Caco-2 (cell line): ENCODE measurements around the gene IL17F. TPM values are rescaled to one million over a fixed set of nuclear protein-coding genes. Genes with fewer than 3 reads are reported as not detected.

Source experiments
- BruUV-seq: library from RNA; stranded (reverse); fragments of 400-500 nt; replicated peaks from 2 replicates; lab custom pipeline; 2021; lab: Mats Ljungman, UMichigan
- CTCF ChIA-PET: fragments of 300-600 bp; sonication (Branson Sonifier 250); formaldehyde crosslinking; loops from one replicate; lab custom pipeline; 2022; ENCODE audit warnings: antibody characterized with exemption; lab: Charles Lee
- POLR2A ChIA-PET: fragments of 300-600 bp; sonication (Branson Sonifier 250); formaldehyde crosslinking; loops from one replicate; lab custom pipeline; 2022; ENCODE audit warnings: antibody characterized with exemption; lab: Charles Lee
- DNase-seq, 2 experiments: peaks; one replicate each; pipeline versions ENCODE4 v3.0.0 to v3.0.0-alpha.2; 2020 to 2022
- H3K27me3 ChIP-seq: replicated peaks from 2 replicates; pipeline ENCODE4 v1.6.0; 2011; ENCODE audit warnings: low read length; ENCODE audit not compliant: control insufficient read depth, insufficient read depth
- H3K36me3 ChIP-seq: 2 replicates; pipeline ENCODE4 v1.5.1; 2011; ENCODE audit warnings: low read length; ENCODE audit not compliant: control insufficient read depth, insufficient read depth
- H3K4me1 ChIP-seq: fragments of 250-450 bp; sonication (Bioruptor Pico); 2 replicates; pipeline ENCODE4 v1.5.1; 2020; ENCODE audit warnings: mild to moderate bottlenecking
- H3K4me3 ChIP-seq: 2 replicates; pipeline ENCODE4 v1.5.1; 2011; ENCODE audit warnings: low read depth, mild to moderate bottlenecking, control low read depth, low read length
- H3K9me3 ChIP-seq: fragments of 250-450 bp; sonication (Bioruptor Pico); 2 replicates; pipeline ENCODE4 v1.5.1; 2020; ENCODE audit warnings: mild to moderate bottlenecking, moderate library complexity
- H3K27ac Mint-ChIP-seq: one replicate; pipeline ENCODE4 v1.8.0; 2022; ENCODE audit warnings: mixed read lengths; ENCODE audit not compliant: unreplicated experiment
- H3K27me3 Mint-ChIP-seq: one replicate; pipeline ENCODE4 v1.8.0; 2022; ENCODE audit warnings: mixed read lengths; ENCODE audit not compliant: insufficient read depth, unreplicated experiment
- H3K36me3 Mint-ChIP-seq: one replicate; pipeline ENCODE4 v1.8.0; 2022; ENCODE audit warnings: mild to moderate bottlenecking, mixed read lengths; ENCODE audit not compliant: insufficient read depth, unreplicated experiment
- H3K4me1 Mint-ChIP-seq: one replicate; pipeline ENCODE4 v1.8.0; 2022; ENCODE audit warnings: low read depth, mixed read lengths; ENCODE audit not compliant: unreplicated experiment
- H3K4me3 Mint-ChIP-seq: one replicate; pipeline ENCODE4 v1.8.0; 2022; ENCODE audit warnings: mild to moderate bottlenecking, moderate library complexity, mixed read lengths; ENCODE audit not compliant: unreplicated experiment
- H3K9me3 Mint-ChIP-seq: one replicate; pipeline ENCODE4 v1.8.0; 2022; ENCODE audit warnings: mixed read lengths; ENCODE audit not compliant: unreplicated experiment
- CTCF ChIP-seq, 2 experiments: fragments of 200-600 bp in 1 of 2; IDR thresholded peaks; 1 replicate in 1 of 2; 2 replicates in 1 of 2; pipeline versions ENCODE4 v1.5.1 to v1.8.0; 2011 to 2022; ENCODE audit warnings: antibody characterized with exemption in 1 of 2, control low read depth in 1 of 2, inconsistent platforms in 1 of 2, low read depth in 1 of 2, low read length in 1 of 2, mild to moderate bottlenecking in 1 of 2, moderate library complexity in 1 of 2; ENCODE audit not compliant: insufficient read depth in 1 of 2, severe bottlenecking in 1 of 2, unreplicated experiment in 1 of 2
- intact Hi-C: fragments of 100-400 bp; cut with micrococcal nuclease; formaldehyde crosslinking; loops from one replicate; pipeline ENCODE4 v1.10.0; 2022; ENCODE audit not compliant: unreplicated experiment
- total RNA-seq: library from RNA; stranded (reverse); gene quantifications from 2 replicates; pipeline ENCODE4 v1.2.3, GENCODE V29; 2022

The IL17F gene
- total RNA-seq, 1 experiment from 2014 or later = not detected

- H3K36me3 ChIP-seq = no peaks in the 10 kb centered on the region
- no peak overlapping the region for H3K4me3 ChIP-seq
- no peak for DNase-seq
- peaks cover 4% of the 10 kb centered on the region for H3K27me3 Mint-ChIP-seq
- no peak overlapping the region for H3K27ac Mint-ChIP-seq
- H3K9me3 ChIP-seq = no peaks in the 10 kb centered on the region
- no peak overlapping the region for H3K4me3 Mint-ChIP-seq
- H3K4me1 ChIP-seq = no peaks in the 10 kb centered on the region
- H3K27me3 ChIP-seq = no peaks in the 10 kb centered on the region
- H3K36me3 Mint-ChIP-seq = no peaks in the 10 kb centered on the region
- intact Hi-C loops = no loop called here
- H3K4me1 Mint-ChIP-seq = no peaks in the 10 kb centered on the region
- CTCF ChIA-PET = interaction anchor here (2.1 kb wide), 1 partner anchor 70 kb away, joined by 11 read pairs; no protein-coding TSS in a partner anchor
- no TSS peak for BruUV-seq
- POLR2A ChIA-PET = no interaction called here
- H3K9me3 Mint-ChIP-seq = no peaks in the 10 kb centered on the region
- no peak for TF ChIP-seq CTCF (IDR thresholded peaks at IDR 0.05; ENCODE audit: insufficient read depth in 1 of 2, low read depth in 1 of 2, low read length in 1 of 2, severe bottlenecking in 1 of 2, unreplicated experiment in 1 of 2)
Observed at GRCh38 chr6:52233005-52233404, 11.3 kb downstream of the IL17F start.

DNA sequence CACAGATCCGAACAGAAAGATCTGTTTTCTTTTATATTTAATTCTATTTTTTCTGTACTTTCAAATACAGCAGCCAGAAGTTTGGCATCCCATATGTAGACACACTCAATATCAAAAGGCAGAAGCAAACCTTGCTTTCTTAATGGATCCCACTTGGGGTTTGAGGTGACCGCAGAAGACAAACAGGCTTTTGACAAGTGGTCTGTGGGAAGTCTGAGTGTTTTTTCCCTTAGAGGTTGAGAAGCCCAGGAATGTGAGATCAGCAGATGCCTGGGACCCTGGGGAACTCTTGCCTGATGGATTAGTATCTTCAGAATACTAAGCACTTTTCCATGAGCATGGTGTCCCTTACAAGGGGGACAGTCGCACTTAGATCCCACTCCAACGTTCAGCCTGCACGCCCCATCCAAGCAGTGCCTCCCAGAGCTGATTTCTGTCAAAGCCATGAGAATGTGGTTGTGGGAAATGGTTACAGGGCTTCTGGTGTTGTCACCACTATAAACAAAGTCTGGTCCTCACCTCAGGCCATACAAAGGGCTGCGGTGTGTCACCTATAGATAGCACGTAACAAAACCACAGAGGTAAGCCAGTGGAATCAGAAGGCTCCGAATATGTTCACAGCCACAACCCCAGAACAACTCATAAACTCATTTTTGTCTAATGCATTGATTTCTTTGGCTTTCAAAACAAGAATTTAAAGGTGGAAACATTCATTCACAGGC, 12.7 kb downstream of the IL17F start:
- ChIA-PET POLR2A (no interaction called here), CTCF (interaction anchor here (1.3 kb wide), 1 partner anchor 69 kb away, joined by 4 read pairs; no protein-coding TSS in a partner anchor)
- H3K4me3 ChIP-seq = no peak overlapping the region
- H3K27ac Mint-ChIP-seq = no peak overlapping the region
- no peak for DNase-seq
- no peaks in the 10 kb centered on the region for H3K4me1 Mint-ChIP-seq
- no peaks in the 10 kb centered on the region for H3K36me3 ChIP-seq
- no peak overlapping the region for H3K4me3 Mint-ChIP-seq
- intact Hi-C loops = no loop called here
- no peaks in the 10 kb centered on the region for H3K9me3 ChIP-seq
- H3K4me1 ChIP-seq = no peaks in the 10 kb centered on the region
- no peak for TF ChIP-seq CTCF (IDR thresholded peaks at IDR 0.05; ENCODE audit: insufficient read depth in 1 of 2, low read depth in 1 of 2, low read length in 1 of 2, severe bottlenecking in 1 of 2, unreplicated experiment in 1 of 2)
- no peaks in the 10 kb centered on the region for H3K27me3 ChIP-seq
- no peaks in the 10 kb centered on the region for H3K27me3 Mint-ChIP-seq
- no TSS peak for BruUV-seq
- H3K36me3 Mint-ChIP-seq = no peaks in the 10 kb centered on the region
- H3K9me3 Mint-ChIP-seq = no peaks in the 10 kb centered on the region

GRCh38 chr6:52230685-52231084, 13.6 kb downstream of the IL17F start:
- no peak for DNase-seq
- Histone ChIP-seq H3K9me3 (no peaks in the 10 kb centered on the region), H3K4me3 (no peak overlapping the region), H3K36me3 (no peaks in the 10 kb centered on the region), H3K4me1 (no peaks in the 10 kb centered on the region), H3K27me3 (no peaks in the 10 kb centered on the region)
- H3K4me3 Mint-ChIP-seq = no peak overlapping the region
- H3K9me3 Mint-ChIP-seq = no peaks in the 10 kb centered on the region
- no peak for TF ChIP-seq CTCF (IDR thresholded peaks at IDR 0.05; ENCODE audit: insufficient read depth in 1 of 2, low read depth in 1 of 2, low read length in 1 of 2, severe bottlenecking in 1 of 2, unreplicated experiment in 1 of 2)
- no peaks in the 10 kb centered on the region for H3K4me1 Mint-ChIP-seq
- ChIA-PET CTCF (interaction anchor here (1.3 kb wide), 1 partner anchor 68 kb away, joined by 4 read pairs; no protein-coding TSS in a partner anchor), POLR2A (no interaction called here)
- no TSS peak for BruUV-seq
- intact Hi-C loops = no loop called here
- H3K27me3 Mint-ChIP-seq = no peaks in the 10 kb centered on the region
- no peak overlapping the region for H3K27ac Mint-ChIP-seq
- H3K36me3 Mint-ChIP-seq = no peaks in the 10 kb centered on the region
